H1 (cell line): ENCODE data around the gene PLCH2. TPM values are rescaled to one million over a fixed set of nuclear protein-coding genes. Genes with fewer than 3 reads are reported as not detected.

Source experiments
- CTCF ChIA-PET: fragments of 300-600 bp; sonication (Branson Sonifier 250); formaldehyde crosslinking; loops from one replicate; lab custom pipeline; 2021; ENCODE audit not compliant: partially characterized antibody; lab: Charles Lee
- POLR2A ChIA-PET: fragments of 300-600 bp; sonication (Branson Sonifier 250); formaldehyde crosslinking; loops from one replicate; lab custom pipeline; 2021; ENCODE audit warnings: inconsistent platforms; ENCODE audit not compliant: partially characterized antibody; lab: Charles Lee
- DNase-seq, 2 experiments: peaks; one replicate each; pipeline versions ENCODE4 v3.0.0 to v3.0.0-alpha.2; 2010 to 2022; ENCODE audit warnings: low spot score in 2 of 2, low read depth in 1 of 2, mixed read lengths in 1 of 2
- FAIRE-seq: peaks from 2 replicates; lab custom pipeline; 2011; peaks lifted over from hg19 to GRCh38; lab: Jason Lieb, UNC
- H2AFZ ChIP-seq: 2 replicates; pipeline ENCODE4 v1.8.1; 2012; ENCODE audit warnings: low read length, inconsistent platforms
- H2AK5ac ChIP-seq: 2 replicates; pipeline ENCODE4 v1.6.1; 2013; ENCODE audit warnings: low read depth, low read length
- H2BK120ac ChIP-seq: replicated peaks from 2 replicates; pipeline ENCODE3; 2013; ENCODE audit warnings: low read depth, low read length, inconsistent platforms
- H2BK12ac ChIP-seq: 2 replicates; pipeline ENCODE4 v1.6.1; 2013; ENCODE audit warnings: low read depth, low read length
- H2BK15ac ChIP-seq: 2 replicates; pipeline ENCODE4 v1.6.1; 2013; ENCODE audit warnings: low read length
- H2BK20ac ChIP-seq: 2 replicates; pipeline ENCODE4 v1.6.1; 2013; ENCODE audit warnings: low read length
- H2BK5ac ChIP-seq: 2 replicates; pipeline ENCODE4 v1.6.1; 2013; ENCODE audit warnings: low read depth, low read length
- H3K14ac ChIP-seq: 2 replicates; pipeline ENCODE4 v1.6.1; 2013; ENCODE audit warnings: inconsistent platforms; ENCODE audit not compliant: insufficient read length
- H3K18ac ChIP-seq: 2 replicates; pipeline ENCODE4 v1.6.1; 2013; ENCODE audit warnings: low read length; ENCODE audit errors: extremely low read depth
- H3K23ac ChIP-seq: 2 replicates; pipeline ENCODE4 v1.6.1; 2013; ENCODE audit warnings: inconsistent platforms; ENCODE audit not compliant: insufficient read length
- H3K23me2 ChIP-seq: 2 replicates; pipeline ENCODE4 v1.6.1; 2013; ENCODE audit warnings: low read depth, low read length
- H3K27ac ChIP-seq: 2 replicates; pipeline ENCODE4 v1.6.1; 2011; ENCODE audit warnings: low read depth, low read length, inconsistent platforms
- H3K27me3 ChIP-seq, 4 experiments: replicated peaks in 1 of 4; 1 replicate in 1 of 4; 2 replicates in 3 of 4; pipeline versions ENCODE4 v1.6.1 to v1.8.1; 2011 to 2013; ENCODE audit warnings: low read length in 3 of 4, mild to moderate bottlenecking in 3 of 4, inconsistent platforms in 2 of 4, mixed read lengths in 2 of 4, moderate library complexity in 1 of 4; ENCODE audit not compliant: control insufficient read depth in 3 of 4, insufficient read depth in 3 of 4; ENCODE audit errors: extremely low read depth in 1 of 4
- H3K36me3 ChIP-seq, 4 experiments: 2 replicates each; pipeline versions ENCODE4 v1.6.1 to v1.8.1; 2011 to 2013; ENCODE audit warnings: mild to moderate bottlenecking in 4 of 4, low read length in 3 of 4, moderate library complexity in 2 of 4, control low read depth in 1 of 4, inconsistent platforms in 1 of 4; ENCODE audit not compliant: insufficient read depth in 4 of 4, control insufficient read depth in 2 of 4
- H3K4ac ChIP-seq: replicated peaks from 2 replicates; pipeline ENCODE3; 2013; ENCODE audit warnings: low read length, low read depth, mixed read lengths, inconsistent platforms; ENCODE audit not compliant: insufficient read length
- H3K4me1 ChIP-seq, 4 experiments: replicated peaks in 1 of 4; 1 replicate in 1 of 4; 2 replicates in 3 of 4; pipeline versions ENCODE4 v1.6.1 to v1.8.1; 2011 to 2013; ENCODE audit warnings: low read length in 3 of 4, inconsistent platforms in 2 of 4, mixed read lengths in 1 of 4; ENCODE audit not compliant: insufficient read depth in 4 of 4, control insufficient read depth in 3 of 4
- H3K4me2 ChIP-seq, 2 experiments: 2 replicates each; pipeline versions ENCODE4 v1.6.1 to v1.8.1; 2011 to 2013; ENCODE audit warnings: low read depth in 2 of 2, low read length in 2 of 2, control low read depth in 1 of 2, inconsistent platforms in 1 of 2, mild to moderate bottlenecking in 1 of 2; ENCODE audit not compliant: insufficient read depth in 1 of 2
- H3K4me3 ChIP-seq, 4 experiments: fragments of 200-600, 300-600 bp in 1 of 4; sonication (generic), shearing (Covaris generic), sonication (Bioruptor Twin) in 1 of 4; 2 replicates each; pipeline versions ENCODE4 v1.5.1 to v1.8.1; 2011 to 2016; ENCODE audit warnings: low read length in 4 of 4, low read depth in 3 of 4, control low read depth in 2 of 4, inconsistent platforms in 2 of 4, mild to moderate bottlenecking in 2 of 4, mixed read lengths in 1 of 4, moderate library complexity in 1 of 4; ENCODE audit not compliant: insufficient read depth in 2 of 4; ENCODE audit errors: extremely low read depth in 1 of 4
- H3K56ac ChIP-seq: replicated peaks from 2 replicates; pipeline ENCODE3; 2013; ENCODE audit warnings: low read depth, mild to moderate bottlenecking, mixed read lengths, low read length, inconsistent platforms; ENCODE audit not compliant: insufficient read length
- H3K79me1 ChIP-seq: 2 replicates; pipeline ENCODE4 v1.6.1; 2013; ENCODE audit warnings: low read depth, low read length, control low read depth
- H3K79me2 ChIP-seq, 2 experiments: 2 replicates each; pipeline versions ENCODE4 v1.6.1 to v1.8.1; 2012 to 2013; ENCODE audit warnings: low read length in 2 of 2, mild to moderate bottlenecking in 2 of 2, inconsistent platforms in 1 of 2; ENCODE audit not compliant: insufficient read depth in 2 of 2, control insufficient read depth in 1 of 2
- H3K9ac ChIP-seq, 4 experiments: replicated peaks in 1 of 4; 1 replicate in 1 of 4; 2 replicates in 3 of 4; pipeline versions ENCODE4 v1.6.1 to v1.8.1; 2011 to 2013; ENCODE audit warnings: low read depth in 3 of 4, low read length in 3 of 4, control low read depth in 2 of 4, mild to moderate bottlenecking in 2 of 4, moderate library complexity in 2 of 4, inconsistent platforms in 1 of 4; ENCODE audit errors: extremely low read depth in 1 of 4
- H3K9me3 ChIP-seq, 2 experiments: 2 replicates each; pipeline versions ENCODE4 v1.6.1 to v1.8.1; 2012 to 2013; ENCODE audit warnings: mild to moderate bottlenecking in 2 of 2, moderate library complexity in 2 of 2, control low read depth in 1 of 2, inconsistent platforms in 1 of 2, low read depth in 1 of 2, low read length in 1 of 2, mixed read lengths in 1 of 2; ENCODE audit not compliant: insufficient read depth in 2 of 2
- H4K20me1 ChIP-seq, 2 experiments: replicated peaks in 1 of 2; 2 replicates each; pipeline versions ENCODE3 to v1.8.1; 2011 to 2013; ENCODE audit warnings: inconsistent platforms in 2 of 2, low read length in 2 of 2, mild to moderate bottlenecking in 1 of 2; ENCODE audit not compliant: insufficient read depth in 2 of 2, control insufficient read depth in 1 of 2
- H4K5ac ChIP-seq: 2 replicates; pipeline ENCODE4 v1.6.1; 2013; ENCODE audit warnings: low read length, low read depth, mixed read lengths, inconsistent platforms; ENCODE audit not compliant: insufficient read length
- H4K8ac ChIP-seq: 2 replicates; pipeline ENCODE4 v1.8.0; 2013; ENCODE audit warnings: mild to moderate bottlenecking, moderate library complexity, low read length, inconsistent platforms; ENCODE audit not compliant: insufficient read depth; ENCODE audit errors: extremely low read depth
- H4K91ac ChIP-seq: replicated peaks from 2 replicates; pipeline ENCODE3; 2013; ENCODE audit warnings: low read length, mixed read lengths, inconsistent platforms; ENCODE audit not compliant: insufficient read length
- GABPA ChIP-seq: IDR thresholded peaks from 2 replicates; pipeline ENCODE4 v1.6.1; 2011; ENCODE audit warnings: mild to moderate bottlenecking, low read length, moderate library complexity, borderline replicate concordance; ENCODE audit not compliant: insufficient read depth
- RFX5 ChIP-seq: IDR thresholded peaks from 2 replicates; pipeline ENCODE4 v1.6.1; 2011; ENCODE audit warnings: low read depth, low read length, improper control_type of control experiment, borderline replicate concordance
- WGBS, 2 experiments: shearing (Covaris generic) in 1 of 2; methylation state at CpG; one replicate each; pipeline versions ENCODE4 v1.1.6 to v1.1.7; 2013 to 2015; ENCODE audit warnings: low lambda C conversion rate in 2 of 2, mixed read lengths in 2 of 2, inconsistent platforms in 1 of 2, low coverage in 1 of 2, missing lambda C conversion rate in 1 of 2; ENCODE audit not compliant: insufficient replicate concordance in 2 of 2, insufficient coverage in 1 of 2, insufficient read length in 1 of 2; ENCODE audit errors: extremely low coverage in 1 of 2, missing lambda C conversion rate in 1 of 2; 5-methylcytosine and 5-hydroxymethylcytosine counted together
- polyA plus RNA-seq, 7 experiments: library from polyadenylated mRNA; depleted of rRNA in 3 of 7; stranded (reverse) in 5 of 7; unstranded in 2 of 7; fragments of >200 nt in 5 of 7; fragments of 200-250 nt in 2 of 7; gene quantifications; 1 replicate in 5 of 7; 2 replicates in 1 of 7; 4 replicates in 1 of 7; pipeline versions ENCODE4 v1.2.1 to v1.2.3, GENCODE V29; 2011 to 2013; ENCODE audit warnings: missing spikeins in 2 of 7, mixed read lengths in 2 of 7
- total RNA-seq: library from RNA; stranded (reverse); fragmentation: NEBNext Ultra II Directional; extraction: Animal tissue kit (Norgen Biotek cat#: 25700); gene quantifications from 2 replicates; pipeline ENCODE4 v1.2.1, GENCODE V29; 2021

The PLCH2 gene
- total and polyA plus RNA-seq, 2 of the 8 experiments (the other 6 are each of a cell fraction or from before 2014, with no cell fraction given): 0.14 to 0.19 TPM

DNA sequence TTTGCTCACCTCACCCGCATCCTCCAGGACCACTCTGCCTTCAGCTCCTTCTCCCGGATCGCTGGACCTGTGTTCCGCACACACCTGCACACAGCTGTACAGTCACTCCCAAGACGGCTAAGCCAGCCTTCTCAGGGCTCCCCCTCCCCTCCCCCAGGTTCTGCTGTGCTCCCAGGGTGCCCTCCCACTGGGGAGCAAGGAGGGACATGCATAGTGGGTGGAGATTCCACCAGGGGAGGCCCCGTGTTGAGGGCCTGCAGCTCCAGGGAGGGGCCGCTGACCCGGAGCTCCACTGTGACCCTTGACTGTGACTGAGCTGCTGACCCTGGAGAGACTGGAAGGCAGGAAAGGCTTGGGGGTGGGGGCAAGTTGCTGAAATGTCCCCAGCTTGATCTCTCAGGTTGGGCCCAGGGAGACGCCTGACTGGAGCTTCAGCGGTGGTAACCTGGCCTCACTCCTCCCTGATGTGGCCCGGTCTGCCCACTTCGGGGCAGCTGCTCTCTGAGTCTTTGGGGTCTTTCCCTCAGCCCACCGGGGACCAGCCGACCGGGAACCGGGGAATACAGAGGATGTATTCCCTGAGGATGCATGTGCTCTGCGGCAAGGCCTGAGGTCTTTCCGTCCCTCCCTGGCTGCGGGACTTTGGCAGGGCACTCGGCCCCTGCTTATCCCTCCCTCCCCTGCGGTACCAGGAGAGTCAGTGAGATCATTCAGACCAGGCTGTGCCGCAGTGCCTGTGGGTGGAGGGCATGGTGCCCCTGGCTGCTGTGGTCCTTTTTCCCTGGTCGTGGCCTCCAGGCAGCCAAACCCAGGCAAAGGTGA is 28.6 kb upstream of the PLCH2 start:
- no peaks in the 10 kb centered on the region for H3K79me1 ChIP-seq
- TF ChIP-seq GABPA (peak; percentile 27; the same call in 1 of the 2 replicates), RFX5 (no peak)
- TF ChIP-seq, all 59 proteins: peak for 1
- Histone ChIP-seq H4K5ac (no peak overlapping the region), H3K4ac (no peak overlapping the region), H4K20me1 (peaks cover 0 to 4% of the 10 kb centered on the region in 2 experiments), H3K4me1 (peaks cover 0 to 18% (median 10%) of the 10 kb centered on the region in 4 experiments; a peak in 4 of 7 replicates), H3K23ac (no peak overlapping the region), H3K4me3 (no peak overlapping the region), H2AFZ (no peak overlapping the region), H3K9me3 (no peaks in the 10 kb centered on the region), H3K79me2 (no peaks in the 10 kb centered on the region), H3K27me3 (peaks cover 17 to 27% (median 24%) of the 10 kb centered on the region in 4 experiments), H2BK20ac (no peak overlapping the region), H4K8ac (no peak overlapping the region), H3K14ac (no peak overlapping the region), H3K18ac (no peak overlapping the region; the same call in none of the 2 replicates), H2BK15ac (peak overlapping the region; percentile 92; the same call in 1 of the 2 replicates), H2BK12ac (no peak overlapping the region), H3K56ac (no peak overlapping the region), H2BK5ac (no peak overlapping the region), H2AK5ac (no peak overlapping the region), H4K91ac (peak overlapping the region; percentile 91), H2BK120ac (no peak overlapping the region), H3K4me2 (no peak overlapping the region), H3K27ac (no peak overlapping the region), H3K9ac (no peak overlapping the region), H3K36me3 (no peaks in the 10 kb centered on the region), H3K23me2 (no peaks in the 10 kb centered on the region; the same call in 1 of the 2 replicates)
- DNase-seq (no peak), FAIRE-seq (no peak)
- CTCF ChIA-PET: interaction anchor here (1.4 to 2.4 kb wide), 6 partner anchors 34 to 114 kb away, joined by 3 to 8 read pairs (median 6); no protein-coding TSS in a partner anchor
- WGBS, 2 experiments: 83% methylated on average over 19 of the region's 23 CpGs; no CpG with 5 or more reads in 1 of the 2 experiments
- POLR2A ChIA-PET: interaction anchor here (1.1 to 1.4 kb wide), 2 partner anchors 49 to 97 kb away, joined by 3 read pairs; no protein-coding TSS in a partner anchor
